HG03025 (cell line): Measurements from ENCODE around the gene CD300LG.
"Not testable (repeated sequence)": the region's sequence is repeated elsewhere in the genome, so short reads cannot be mapped to it uniquely, and the experiment has no call there.

Experiments used
- ATAC-seq: cut with Tn5 transposase; IDR thresholded peaks from one replicate; pipeline ENCODE4 v1.9.1; 2021; ENCODE audit warnings: mild to moderate bottlenecking, moderate library complexity; ENCODE audit not compliant: unreplicated experiment, low FRiP score

Gene CD300LG

DNA sequence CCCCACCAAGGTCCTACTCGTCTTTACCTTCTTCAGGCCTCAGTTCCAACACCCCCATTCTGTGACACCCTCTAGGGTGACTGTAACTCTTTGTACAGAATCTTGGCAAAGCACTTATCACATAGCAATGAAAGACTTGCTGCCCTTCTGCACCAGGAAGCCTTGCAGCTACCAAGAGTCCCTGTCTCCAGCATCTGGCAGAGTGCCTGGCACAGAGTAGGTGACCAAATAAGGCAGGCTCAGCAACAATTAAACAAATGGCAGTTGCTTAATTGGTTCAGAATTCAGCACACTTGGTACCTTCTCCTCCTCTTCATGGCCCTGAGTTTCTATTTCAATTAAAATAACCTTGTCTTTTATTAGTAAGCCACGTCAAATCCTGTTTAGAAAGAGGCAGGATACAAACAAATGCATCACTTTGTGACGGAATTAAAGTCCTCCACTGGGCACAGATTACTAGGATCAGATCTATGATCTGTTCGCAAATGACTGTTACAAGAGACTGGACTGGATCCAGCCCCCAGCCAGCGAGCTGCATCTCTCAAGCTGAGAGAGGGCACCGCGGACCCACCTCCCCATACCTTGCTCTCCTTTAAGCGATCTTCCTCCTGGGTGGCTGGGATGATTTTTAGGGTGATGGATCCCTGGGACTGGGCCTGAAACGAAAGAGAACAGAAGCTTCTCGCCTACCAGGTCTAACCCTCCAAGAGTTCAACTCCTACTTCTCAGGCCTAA lies 23.5 kb upstream of the CD300LG start:
- no peak for ATAC-seq

DNA sequence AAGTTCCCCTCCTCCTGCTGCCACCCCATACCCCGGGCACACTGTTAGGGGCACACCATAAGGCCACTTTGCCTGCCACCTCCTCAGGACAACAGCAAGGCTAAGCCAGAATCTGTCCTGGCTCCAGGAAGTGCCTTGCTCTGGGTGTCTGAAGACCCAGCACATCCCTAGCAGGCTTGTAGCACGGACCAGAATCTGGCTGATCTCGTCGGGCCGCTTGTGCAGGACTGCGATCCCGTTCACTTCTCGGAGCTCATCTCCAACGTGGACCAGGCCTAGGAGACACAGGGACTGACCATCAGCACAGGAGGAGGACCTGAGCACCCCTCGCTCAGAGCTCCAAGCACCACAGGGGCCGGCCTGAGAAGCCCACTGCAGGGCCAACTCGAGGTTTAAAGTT lies 21.4 kb upstream of the CD300LG start:
- ATAC-seq = no peak

DNA sequence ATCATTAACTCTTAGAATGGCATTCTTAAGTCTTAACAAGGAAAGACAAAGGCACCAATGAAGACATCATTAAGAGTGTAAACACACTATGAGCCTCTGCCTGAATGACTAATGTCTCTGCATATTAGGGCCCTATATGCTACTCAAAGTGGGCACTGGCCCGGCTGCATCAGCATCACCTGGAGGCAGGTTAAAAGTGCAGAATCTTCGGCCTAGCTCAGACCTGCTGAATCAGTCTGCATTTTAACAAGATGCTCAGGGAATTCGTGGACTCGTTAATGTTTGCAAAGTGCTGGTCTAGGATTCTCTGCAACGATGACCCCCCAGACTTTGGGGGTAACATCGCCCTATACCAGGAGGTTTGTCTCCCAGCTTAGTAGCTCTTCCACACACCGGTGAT lies 20.8 kb upstream of the CD300LG start:
- ATAC-seq = no peak

DNA sequence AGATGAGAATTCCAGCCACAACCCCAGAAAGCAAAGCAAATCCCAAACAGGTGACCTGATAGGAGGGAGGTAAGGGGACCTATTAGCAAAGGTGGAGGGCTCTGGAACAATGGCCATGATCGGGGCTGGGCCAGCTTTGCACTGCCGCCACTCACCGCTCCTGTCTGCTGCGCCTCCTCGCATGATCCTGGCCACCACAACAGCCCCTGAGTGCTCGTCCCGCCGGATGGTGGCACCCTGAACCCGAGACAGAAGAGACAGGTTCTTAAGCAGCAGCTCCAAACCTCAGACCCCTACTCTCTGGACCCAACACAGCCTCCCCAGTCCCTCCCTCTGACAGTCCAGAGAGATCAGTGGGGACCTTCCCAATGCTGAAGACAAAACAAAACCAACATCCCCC lies 19.4 kb upstream of the CD300LG start:
- no peak for ATAC-seq

DNA sequence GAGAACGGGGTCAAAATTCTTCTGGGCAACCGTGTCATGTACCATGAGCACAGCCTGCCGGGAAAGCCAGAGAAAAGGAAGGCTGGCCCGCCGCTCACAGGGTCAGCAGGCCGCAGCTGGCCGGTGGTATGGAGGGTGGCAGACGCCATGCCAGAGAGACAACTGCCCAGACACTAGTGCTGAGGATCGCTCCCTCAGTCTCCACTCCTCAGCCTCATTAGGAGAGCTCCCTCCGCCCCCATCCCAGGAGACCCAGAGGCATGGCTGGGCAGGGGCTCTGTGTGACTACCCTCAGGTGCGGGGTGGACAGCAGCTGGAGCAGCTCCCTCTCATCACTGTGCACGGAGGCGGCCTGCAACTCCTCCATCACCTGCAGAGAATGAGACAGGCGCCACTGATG lies 17.2 kb upstream of the CD300LG start:
- ATAC-seq = no peak

DNA sequence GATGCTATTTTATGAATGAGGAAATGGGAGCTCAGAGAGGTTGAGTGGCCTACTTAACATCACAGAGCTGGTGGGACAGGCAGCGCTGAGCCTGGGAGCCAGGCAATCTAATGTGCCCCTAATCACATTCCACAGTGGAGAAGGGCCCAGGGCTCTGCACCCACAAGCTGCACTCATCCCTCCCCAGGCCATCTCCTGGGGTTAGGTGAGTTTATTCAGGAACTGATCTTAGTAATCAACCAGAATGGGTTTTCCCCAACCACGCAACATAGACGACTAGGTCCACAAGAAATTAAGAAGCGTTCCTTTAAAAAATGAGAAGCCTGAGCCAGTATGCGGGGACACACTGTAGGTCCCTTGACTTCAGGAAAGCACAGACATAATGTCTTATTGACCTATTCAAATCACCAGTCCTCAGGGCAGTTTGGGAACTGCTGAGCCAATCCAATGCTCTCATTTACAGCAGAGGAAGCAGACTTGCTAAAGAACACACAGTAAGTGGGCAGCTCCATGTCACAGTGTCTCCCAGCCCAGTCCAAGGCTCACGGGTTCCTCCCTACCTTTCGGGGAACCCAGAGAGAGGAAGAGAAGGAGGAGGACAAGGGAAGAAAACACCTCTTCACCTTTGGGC lies 16.4 kb upstream of the CD300LG start:
- ATAC-seq = no peak

DNA sequence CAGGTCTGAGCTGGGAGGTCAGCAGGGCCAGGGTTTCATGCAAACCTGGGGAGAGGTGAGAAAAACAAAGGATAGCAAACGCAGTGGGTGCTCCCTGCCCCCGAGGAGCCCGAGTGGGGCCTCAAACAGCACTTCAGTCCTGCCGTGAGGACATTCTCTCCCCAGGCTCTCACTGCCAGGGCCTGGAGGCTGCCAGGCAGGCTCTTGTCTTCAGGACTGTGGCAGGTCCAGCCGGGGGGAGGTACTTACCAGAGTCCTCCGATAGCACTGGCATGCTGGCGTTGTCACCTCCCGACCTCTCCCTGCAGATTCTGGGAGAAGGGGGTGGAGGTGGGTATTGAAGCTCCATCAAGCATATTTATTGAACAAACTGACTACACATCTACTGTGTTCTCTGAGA lies 15.3 kb upstream of the CD300LG start:
- no peak for ATAC-seq

DNA sequence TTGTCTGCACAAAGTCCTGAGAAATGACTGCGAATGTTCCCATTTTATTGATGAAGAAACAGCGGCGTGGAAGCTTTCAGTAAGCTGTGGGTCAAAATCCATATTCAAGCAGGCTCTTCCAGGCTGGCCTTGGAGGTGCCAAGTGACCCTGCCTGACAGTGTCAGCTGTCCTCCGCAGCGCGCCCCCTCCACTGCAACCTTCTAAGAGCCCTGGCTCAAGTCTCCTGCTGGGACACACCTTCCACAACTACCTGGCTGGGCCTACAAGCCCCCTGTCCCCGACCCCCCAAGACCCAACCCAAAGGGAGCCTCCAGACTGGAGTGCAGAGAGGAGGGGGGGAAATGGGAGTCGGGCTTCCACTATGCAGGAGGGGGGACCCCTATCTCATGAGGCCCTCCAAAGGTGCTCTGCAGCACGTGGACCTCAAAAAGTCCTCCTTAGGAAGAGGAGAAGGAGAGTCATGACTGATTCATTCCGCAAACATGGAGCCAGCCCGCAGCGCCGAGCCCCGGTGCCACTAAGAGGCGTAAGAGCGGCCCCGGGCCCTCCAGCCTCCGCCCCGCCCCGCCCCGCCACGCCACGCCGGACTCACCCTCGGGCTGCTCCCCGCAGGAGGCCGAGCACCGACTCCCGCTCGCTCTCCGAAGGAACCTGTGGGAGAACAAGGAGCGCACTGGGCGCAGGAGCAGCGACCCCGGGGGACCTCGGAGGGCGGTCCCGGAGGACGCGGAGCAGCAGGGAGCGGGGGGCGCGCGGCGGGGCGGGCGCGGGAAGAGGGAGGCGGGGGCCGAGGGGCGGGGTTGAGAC lies 14.6 kb upstream of the CD300LG start:
- no peak for ATAC-seq

DNA sequence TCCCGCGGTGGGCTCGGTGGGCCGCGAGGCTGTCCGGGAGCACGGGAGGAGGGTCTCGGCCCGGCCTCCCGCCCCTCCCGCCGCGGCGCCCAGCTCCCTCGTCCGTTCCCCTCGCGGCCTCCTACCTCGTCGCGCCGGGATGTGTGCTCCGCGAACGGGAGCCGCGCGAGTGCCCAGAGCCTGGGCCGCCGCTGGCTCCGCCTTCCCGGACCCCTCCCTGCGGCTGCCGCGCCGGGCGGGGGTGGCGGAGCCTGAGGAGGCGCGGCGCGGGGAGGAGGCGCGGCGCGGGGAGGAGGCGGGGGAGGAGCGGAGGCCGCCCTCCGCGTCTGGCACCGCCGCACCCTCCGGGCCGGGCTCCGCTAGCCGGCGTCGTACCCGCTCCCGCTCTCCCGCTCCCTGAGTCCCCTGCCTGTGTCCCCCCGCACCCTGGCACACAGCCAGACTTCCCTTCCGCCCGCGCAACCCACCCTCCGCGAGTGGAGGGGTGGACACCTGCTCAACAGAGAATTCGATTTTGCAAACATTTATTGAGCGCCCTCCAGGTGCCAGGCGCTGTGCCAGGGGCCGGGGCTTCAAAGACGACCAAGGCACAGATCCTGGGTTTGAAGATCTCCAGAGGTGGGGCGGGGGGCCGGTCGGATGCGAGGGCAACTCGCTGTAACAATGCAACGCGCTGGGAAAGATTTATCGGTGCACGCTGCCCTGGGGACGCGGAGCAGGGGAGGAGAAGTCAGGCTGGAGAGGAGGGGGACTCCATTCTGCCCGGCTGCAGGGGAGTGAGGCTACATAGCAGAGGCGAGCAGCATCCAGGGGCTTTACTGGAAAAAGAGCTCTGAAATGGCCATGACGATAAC lies 13.8 kb upstream of the CD300LG start, which contains the start of gene MPP3:
TSS of gene MPP3 (minus strand) at position 171 of the 854 bp plus-strand sequence. CDS start 1,240 bp downstream, outside the sequence.
- ATAC-seq = no peak

DNA sequence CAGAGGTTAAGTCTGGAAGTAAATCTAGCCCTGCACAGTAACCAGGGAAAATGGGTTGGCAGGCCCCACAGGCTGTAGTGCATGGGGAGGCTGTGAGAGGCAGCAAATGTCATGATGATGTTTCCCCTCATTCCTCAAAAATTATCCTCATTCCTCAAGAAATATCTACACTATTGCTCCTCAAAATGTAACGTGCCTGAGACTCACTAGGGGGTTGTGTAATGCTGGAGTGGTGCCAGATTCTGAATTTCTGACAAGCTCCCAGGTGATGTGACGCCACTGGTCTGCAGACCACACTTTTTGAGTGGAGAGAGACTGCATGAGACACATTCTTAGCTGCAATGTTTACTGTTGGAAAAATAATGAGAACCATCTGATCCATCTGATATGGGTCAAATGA lies 12.9 kb upstream of the CD300LG start:
- ATAC-seq = no peak

DNA sequence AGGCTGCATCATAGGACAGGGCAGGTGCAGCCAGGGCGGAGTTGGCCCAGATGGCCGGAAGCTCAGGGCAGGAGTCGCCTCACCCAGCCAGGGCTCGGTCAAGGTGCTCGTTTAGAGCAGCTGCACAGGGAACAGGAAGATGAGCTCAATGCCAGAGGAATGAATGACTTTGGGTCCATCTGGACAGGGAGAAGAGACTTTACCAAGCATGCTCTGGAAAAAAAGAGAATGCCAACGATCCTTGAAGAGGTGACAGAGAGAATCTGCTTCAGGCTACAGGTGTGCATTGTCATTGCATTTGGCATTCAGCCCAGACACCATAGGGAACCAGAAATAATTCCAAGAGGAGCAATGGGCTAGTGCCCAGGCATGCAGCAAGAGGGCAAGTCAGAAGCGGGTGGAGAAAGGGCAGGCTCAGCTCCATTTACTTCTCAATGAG lies 7.3 kb upstream of the CD300LG start:
- no peak for ATAC-seq

DNA sequence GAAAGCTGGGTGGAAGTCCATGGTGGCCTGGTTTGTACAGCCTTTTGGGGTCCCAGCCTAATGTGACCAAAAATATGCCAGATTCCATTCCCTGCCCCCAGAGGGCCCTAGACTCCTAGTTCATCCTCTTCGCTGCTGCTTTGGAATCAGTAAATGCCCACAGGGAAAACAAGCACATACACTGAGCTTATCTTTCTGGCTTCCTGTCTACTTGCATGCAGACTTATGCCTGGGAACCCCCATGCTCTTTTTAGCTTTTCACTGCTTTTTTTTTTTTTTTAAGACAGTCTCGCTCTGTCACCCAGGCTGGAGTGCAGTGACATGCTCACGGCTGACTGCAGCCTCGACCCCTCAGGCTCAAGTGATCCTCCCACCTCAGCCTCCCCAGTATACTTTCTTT lies 6.2 kb upstream of the CD300LG start:
- no peak for ATAC-seq

DNA sequence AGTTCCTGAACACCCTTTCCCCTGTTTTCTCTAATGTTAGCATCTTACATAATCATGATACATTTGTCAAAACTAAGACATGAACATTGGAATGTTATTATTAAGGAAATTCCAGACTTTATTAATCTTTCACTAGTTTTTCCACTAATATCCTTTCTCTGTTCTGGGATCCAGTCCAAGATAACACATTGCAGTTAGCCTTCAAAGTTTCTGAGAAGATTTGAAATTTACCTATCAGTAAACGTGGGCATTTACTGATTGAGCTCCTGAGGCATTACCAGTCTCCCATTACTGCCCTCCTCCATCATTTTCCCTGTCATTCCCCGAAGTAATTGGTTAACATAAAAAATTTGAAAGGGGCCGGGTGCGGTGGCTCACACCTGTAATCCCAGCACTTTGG lies 5.7 kb upstream of the CD300LG start:
- ATAC-seq = no peak

DNA sequence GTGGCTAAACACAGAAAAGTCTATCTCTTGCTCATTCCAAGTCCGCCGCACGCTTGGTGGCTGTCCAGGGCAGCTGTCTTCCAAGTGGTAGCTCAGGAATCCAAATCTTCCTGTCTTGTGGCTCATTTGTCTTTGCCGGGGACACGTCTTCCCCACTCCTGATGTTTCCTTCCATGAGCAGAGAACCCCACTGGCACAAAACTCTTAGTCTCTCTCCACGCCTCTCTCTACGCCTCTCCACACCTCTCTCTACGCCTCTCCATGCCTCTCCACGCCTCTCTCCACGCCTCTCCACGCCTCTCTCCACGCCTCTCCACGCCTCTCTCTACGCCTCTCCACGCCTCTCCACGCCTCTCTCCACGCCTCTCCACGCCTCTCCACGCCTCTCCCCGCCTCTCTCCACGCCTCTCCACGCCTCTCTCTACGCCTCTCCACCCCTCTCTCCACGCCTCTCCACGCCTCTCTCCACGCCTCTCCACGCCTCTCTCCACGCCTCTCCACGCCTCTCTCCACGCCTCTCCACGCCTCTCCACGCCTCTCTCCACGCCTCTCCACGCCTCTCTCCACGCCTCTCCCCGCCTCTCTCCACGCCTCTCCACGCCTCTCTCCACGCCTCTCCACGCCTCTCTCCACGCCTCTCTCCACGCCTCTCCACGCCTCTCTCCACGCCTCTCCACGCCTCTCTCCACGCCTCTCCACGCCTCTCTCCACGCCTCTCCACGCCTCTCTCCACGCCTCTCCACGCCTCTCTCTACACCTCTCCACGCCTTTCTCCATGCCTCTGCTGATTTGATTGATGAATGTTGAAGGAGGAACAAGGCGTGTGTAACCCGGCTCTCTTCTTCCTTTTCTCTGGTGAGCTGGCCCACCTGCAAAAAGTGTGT lies 4.6 kb upstream of the CD300LG start:
- not testable (repeated sequence) for ATAC-seq

DNA sequence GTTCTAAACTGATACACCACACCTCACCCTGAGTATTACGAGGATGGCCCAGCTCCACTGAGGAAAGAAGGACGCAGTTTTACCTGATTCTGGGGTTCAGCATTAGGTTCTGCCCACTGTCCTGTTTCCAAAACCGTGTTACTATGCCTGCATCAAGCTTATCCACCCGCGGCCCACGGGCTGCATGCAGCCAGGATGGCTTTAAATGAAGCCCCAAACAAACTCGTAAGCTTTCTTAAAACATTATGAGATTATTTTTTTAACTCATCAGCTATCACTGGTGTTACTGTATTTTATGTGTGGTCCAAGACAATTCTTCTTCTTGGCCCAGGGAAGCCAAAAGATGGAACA lies 4.0 kb upstream of the CD300LG start:
- no peak for ATAC-seq

DNA sequence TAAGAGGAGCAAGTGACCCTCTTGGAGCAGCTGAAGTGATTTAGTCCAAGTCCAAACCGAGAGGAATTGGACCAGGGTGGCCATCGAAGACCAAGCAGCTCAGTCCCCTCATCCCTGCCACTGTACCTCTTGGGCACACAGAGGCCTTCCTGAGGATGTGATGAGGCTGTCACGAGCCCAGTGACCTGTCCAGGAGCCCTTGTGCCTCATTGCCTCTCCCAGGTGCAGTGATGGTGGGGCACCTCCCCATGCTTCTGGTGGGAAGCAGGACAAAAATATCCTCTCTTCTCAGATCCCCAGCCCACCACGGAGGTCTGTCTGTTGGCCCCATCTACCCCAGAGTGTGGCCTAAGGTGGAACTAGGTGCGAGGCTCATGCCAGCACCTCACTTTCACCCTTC lies 2.7 kb upstream of the CD300LG start:
- no peak for ATAC-seq

DNA sequence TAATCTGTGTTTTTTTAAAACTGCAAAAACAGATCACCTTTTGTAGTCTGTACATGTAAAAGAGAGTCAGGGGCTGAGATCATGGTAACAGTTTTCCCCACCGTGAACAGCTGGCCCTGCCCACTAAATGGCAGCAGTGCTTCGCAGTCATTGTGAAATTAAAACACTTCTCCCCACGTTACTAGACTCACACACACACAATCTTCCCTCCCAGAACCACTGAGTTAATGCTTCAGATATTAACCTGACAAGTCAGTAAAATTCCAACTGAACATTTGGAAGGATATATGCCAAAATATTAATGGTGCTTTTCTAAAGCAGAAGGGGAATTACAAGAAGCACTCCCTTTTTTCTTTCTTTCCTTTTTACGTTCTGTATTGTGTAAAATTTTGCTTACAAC lies 1.2 kb upstream of the CD300LG start:
- no peak for ATAC-seq

DNA sequence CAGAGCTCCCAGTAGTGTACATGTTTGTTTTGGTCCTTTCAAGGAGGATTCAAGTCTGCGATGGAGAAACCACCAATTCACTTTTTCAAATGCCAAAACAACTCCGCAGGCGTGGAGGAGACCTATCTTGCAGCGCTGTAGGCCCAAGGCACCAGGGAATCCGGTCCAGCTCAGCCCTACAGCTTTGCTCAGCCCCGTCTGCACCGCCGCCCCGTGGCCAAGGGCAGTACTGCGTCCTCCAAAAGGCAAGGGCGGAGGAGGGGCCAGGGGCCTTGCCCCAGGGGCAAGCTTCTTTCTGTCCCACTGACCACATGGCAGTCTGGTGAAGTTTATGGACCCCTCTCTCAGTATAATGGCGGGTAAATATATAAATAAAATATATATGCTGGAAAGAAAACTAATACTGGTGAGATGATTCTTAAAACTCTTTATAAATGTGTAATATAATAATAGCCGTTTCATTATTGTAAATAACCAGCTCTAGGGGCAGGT lies 709 bp upstream of the CD300LG start:
- no peak for ATAC-seq

DNA sequence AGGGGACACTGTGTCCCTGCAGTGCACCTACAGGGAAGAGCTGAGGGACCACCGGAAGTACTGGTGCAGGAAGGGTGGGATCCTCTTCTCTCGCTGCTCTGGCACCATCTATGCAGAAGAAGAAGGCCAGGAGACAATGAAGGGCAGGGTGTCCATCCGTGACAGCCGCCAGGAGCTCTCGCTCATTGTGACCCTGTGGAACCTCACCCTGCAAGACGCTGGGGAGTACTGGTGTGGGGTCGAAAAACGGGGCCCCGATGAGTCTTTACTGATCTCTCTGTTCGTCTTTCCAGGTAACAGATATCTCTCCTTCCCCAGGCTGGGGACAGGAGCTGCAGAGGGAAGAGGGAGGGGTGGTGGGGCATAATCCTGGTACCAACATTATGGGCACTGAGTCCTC lies 1.6 kb downstream of the CD300LG start:
- ATAC-seq = no peak
